HG02970 (cell line): ENCODE data around the gene VWA2.

Experiments used
- ATAC-seq: cut with Tn5 transposase; IDR thresholded peaks from one replicate; pipeline ENCODE4 v1.9.1; 2021; ENCODE audit warnings: mild to moderate bottlenecking, moderate library complexity, moderate number of reproducible peaks; ENCODE audit not compliant: unreplicated experiment, low FRiP score

The VWA2 gene

DNA sequence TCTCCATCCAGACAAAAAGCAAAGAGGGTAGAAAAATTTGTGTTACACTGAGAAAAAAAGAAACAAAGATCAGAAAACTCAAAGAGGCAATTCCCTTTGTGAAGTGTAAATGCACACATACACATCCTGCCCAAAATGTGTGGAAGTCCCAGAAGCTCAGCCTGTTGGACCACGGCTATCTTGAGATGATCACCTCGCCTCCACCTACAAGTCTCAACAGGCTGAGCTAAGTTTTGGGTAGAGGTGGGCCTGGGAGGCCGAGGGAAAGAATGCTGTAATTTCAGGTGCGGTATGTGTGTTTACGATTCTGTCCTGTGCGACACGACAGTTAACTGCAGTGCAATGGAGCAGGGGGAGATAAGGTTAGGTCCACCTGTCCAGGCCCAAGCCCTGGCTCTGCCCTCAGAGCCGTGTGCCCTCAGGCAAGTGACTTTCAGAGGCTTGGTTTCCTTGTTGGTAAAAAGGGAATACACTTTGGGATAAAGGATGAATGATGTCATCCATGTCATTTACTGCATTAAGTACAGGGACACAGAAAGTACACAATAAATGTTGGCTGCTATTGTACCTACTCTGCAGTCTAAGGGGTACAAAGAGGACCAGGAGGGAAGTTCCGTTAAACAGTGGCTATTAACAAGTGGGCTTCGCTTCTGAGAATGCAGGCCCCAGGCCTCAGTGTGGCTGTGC, 97.9 kb downstream of the VWA2 start:
- ATAC-seq: no peak

DNA sequence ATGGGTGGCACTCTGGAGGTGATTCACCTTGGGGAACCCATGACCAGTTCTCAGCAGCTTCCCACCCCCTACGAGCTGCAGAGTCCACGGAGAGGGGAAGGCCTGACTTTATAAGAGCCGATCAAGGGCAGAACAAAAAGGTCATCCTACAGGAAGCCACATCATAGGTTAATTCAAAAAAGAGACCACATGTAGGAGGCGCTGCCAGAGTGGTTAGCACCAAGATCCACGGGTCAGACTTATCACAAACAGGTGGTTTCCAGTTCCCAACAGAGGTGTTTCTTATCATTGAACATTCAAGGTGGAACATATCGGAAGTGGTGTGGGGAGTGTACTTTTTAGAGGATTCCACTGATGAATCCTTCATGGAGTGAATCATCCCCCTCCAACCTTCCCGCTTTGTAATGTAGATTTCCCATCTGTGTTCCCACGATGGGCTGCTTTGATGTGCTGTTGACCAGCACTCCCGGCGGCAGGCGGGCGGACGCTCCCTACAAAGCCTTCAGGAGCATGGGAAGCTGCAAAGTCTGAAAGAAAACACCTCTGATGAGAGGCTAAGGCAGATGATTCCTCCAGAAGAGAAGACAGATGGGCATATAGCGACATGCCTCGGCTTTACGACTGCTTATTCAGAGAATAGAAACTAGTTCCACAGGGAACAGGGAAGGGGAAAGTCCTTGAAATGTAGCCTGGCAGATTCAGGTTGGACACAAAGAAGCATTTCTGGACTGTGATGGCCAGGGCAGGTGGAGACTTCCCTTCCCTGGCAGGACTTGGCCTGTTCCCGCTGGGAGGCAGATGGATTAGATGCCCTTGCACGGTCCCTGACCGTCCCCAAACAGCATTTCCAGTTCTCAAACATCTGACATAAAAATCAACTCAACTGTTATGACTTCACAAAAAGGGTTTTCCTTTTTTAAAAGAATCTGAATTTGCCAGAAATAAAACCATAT, 98.7 kb downstream of the VWA2 start:
- no peak for ATAC-seq

DNA sequence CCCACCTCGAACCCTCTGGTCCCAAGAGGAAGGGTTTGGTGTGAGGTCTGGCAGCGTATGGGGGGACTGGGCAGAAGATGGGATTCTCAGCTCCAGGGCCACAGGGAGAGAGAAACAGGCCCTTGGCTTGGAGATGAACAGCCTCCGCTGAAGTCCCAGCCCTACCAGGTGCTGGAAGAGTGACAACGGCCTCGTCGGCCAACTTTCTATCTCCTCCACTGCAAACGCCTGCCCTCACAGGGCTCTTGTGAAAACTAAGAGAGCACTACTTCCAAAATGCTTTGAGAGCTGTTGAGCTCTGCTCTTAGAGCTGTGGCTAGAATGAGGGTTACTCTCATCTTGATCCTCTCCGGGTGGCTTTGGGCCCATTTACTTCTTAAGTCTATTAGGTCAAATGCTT, 101.8 kb downstream of the VWA2 start:
- no peak for ATAC-seq
